OCI-LY1 (cell line): ENCODE measurements around the gene ZNF846.

ENCODE experiments used
- H2AFZ ChIP-seq: fragments of 200-600 bp; sonication (generic), shearing (Covaris generic); 2 replicates; pipeline ENCODE4 v1.6.0; 2014; ENCODE audit warnings: antibody characterized with exemption, mild to moderate bottlenecking, low read length
- H3F3A ChIP-seq: fragments of 200-600 bp; sonication (generic), shearing (Covaris generic); 2 replicates; pipeline ENCODE4 v1.6.0; 2014; ENCODE audit warnings: mild to moderate bottlenecking, antibody characterized with exemption, low read length, moderate library complexity; ENCODE audit not compliant: insufficient read depth
- H3K27ac ChIP-seq: fragments of 200-600 bp; sonication (generic); 2 replicates; pipeline ENCODE4 v1.5.1; 2014; ENCODE audit warnings: low read length, mixed run types, mild to moderate bottlenecking, low read depth; ENCODE audit not compliant: poor library complexity, severe bottlenecking
- H3K27me3 ChIP-seq: fragments of 200-600 bp; sonication (generic); 2 replicates; pipeline ENCODE4 v1.6.0; 2014; ENCODE audit warnings: antibody characterized with exemption, mild to moderate bottlenecking, low read length, moderate library complexity; ENCODE audit not compliant: insufficient read depth
- H3K36me3 ChIP-seq: fragments of 200-600 bp; sonication (generic); 2 replicates; pipeline ENCODE4 v1.6.1; 2014; ENCODE audit warnings: mild to moderate bottlenecking, antibody characterized with exemption, low read length, moderate library complexity, mixed read lengths; ENCODE audit not compliant: insufficient read depth
- H3K4me1 ChIP-seq: fragments of 200-600 bp; sonication (generic); 2 replicates; pipeline ENCODE4 v1.5.1; 2014; ENCODE audit warnings: mild to moderate bottlenecking, low read length, moderate library complexity; ENCODE audit not compliant: insufficient read depth, severe bottlenecking
- H3K4me2 ChIP-seq: fragments of 200-600 bp; sonication (generic), shearing (Covaris generic); 2 replicates; pipeline ENCODE4 v1.6.1; 2014; ENCODE audit warnings: low read length
- H3K4me3 ChIP-seq: fragments of 200-600 bp; sonication (generic); 2 replicates; pipeline ENCODE4 v1.5.1; 2014; ENCODE audit warnings: low read length, low read depth, mild to moderate bottlenecking, mixed read lengths; ENCODE audit not compliant: poor library complexity, severe bottlenecking
- H3K79me2 ChIP-seq: fragments of 200-600 bp; shearing (Covaris generic); 2 replicates; pipeline ENCODE4 v1.6.1; 2016; ENCODE audit warnings: mixed run types, low read length, mixed read lengths; ENCODE audit not compliant: insufficient read depth
- H3K9ac ChIP-seq: fragments of 200-600 bp; sonication (generic), shearing (Covaris generic); 2 replicates; pipeline ENCODE4 v1.6.1; 2014; ENCODE audit warnings: mild to moderate bottlenecking, low read length, mixed read lengths
- H3K9me2 ChIP-seq: fragments of 200-600 bp; sonication (generic), shearing (Covaris generic); 2 replicates; pipeline ENCODE4 v1.6.1; 2014; ENCODE audit warnings: low read depth, mild to moderate bottlenecking, low read length, mixed read lengths
- H3K9me3 ChIP-seq: fragments of 200-600 bp; shearing (Covaris generic); 2 replicates; pipeline ENCODE4 v1.6.1; 2014; ENCODE audit warnings: low read length, mixed read lengths
- H4K20me1 ChIP-seq: fragments of 200-600 bp; sonication (generic), shearing (Covaris generic); 2 replicates; pipeline ENCODE4 v1.6.0; 2016; ENCODE audit warnings: mild to moderate bottlenecking, low read length; ENCODE audit not compliant: insufficient read depth
- EZH2 ChIP-seq: fragments of 200-600 bp; sonication (generic), shearing (Covaris generic); IDR thresholded peaks from 2 replicates; pipeline ENCODE4 v1.8.0; 2017; ENCODE audit warnings: borderline replicate concordance, mixed run types, mild to moderate bottlenecking, antibody characterized with exemption, low read length, moderate library complexity, mixed read lengths
- TF ChIP-seq, protein P1 (sequence below): fragments of 200-600 bp; sonication (generic), shearing (Covaris generic); IDR thresholded peaks from 2 replicates; pipeline ENCODE4 v1.5.1; 2017; ENCODE audit warnings: mild to moderate bottlenecking, antibody characterized with exemption, low read length, moderate library complexity, mixed read lengths

The ZNF846 gene

DNA sequence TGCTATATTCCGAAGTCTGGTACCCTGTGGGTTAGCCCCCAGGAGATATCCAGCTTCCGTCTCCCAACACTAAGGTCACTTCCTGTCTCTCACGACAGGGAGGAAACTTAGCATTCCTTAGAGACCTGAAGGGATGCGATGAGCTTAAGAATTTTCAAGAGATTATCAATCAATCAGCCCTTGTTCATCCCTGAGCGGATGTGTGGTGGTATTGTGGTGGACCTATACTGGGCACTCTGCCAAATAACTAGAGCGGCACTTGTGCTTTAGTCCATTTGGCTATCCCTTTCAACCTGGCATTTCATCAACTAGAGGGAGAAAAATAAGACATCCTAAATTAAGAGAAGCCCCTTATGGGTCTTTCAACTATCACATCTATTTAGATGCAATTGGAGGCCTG lies 62.7 kb downstream of the ZNF846 start:
- Histone ChIP-seq H2AFZ (no peak overlapping the region), H4K20me1 (no peaks in the 10 kb centered on the region), H3K4me1 (no peaks in the 10 kb centered on the region), H3K9me2 (no peaks in the 10 kb centered on the region), H3F3A (no peaks in the 10 kb centered on the region), H3K27ac (no peak overlapping the region), H3K36me3 (no peaks in the 10 kb centered on the region), H3K4me2 (no peak overlapping the region), H3K27me3 (no peaks in the 10 kb centered on the region), H3K9ac (no peak overlapping the region), H3K4me3 (no peak overlapping the region), H3K79me2 (no peaks in the 10 kb centered on the region), H3K9me3 (no peaks in the 10 kb centered on the region; the same call in 1 of the 2 replicates)
- TF ChIP-seq, protein P1, sequence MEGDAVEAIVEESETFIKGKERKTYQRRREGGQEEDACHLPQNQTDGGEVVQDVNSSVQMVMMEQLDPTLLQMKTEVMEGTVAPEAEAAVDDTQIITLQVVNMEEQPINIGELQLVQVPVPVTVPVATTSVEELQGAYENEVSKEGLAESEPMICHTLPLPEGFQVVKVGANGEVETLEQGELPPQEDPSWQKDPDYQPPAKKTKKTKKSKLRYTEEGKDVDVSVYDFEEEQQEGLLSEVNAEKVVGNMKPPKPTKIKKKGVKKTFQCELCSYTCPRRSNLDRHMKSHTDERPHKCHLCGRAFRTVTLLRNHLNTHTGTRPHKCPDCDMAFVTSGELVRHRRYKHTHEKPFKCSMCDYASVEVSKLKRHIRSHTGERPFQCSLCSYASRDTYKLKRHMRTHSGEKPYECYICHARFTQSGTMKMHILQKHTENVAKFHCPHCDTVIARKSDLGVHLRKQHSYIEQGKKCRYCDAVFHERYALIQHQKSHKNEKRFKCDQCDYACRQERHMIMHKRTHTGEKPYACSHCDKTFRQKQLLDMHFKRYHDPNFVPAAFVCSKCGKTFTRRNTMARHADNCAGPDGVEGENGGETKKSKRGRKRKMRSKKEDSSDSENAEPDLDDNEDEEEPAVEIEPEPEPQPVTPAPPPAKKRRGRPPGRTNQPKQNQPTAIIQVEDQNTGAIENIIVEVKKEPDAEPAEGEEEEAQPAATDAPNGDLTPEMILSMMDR, result no peak
- TF ChIP-seq EZH2, result no peak

GRCh38 chr19:9702186-9702585 lies 66.4 kb downstream of the ZNF846 start:
- H3K4me1 ChIP-seq, result no peaks in the 10 kb centered on the region
- TF ChIP-seq EZH2, result no peak
- TF ChIP-seq, protein P1, result no peak
- no peaks in the 10 kb centered on the region for H3K79me2 ChIP-seq
- H3K9ac ChIP-seq, result no peak overlapping the region
- no peak overlapping the region for H3K4me2 ChIP-seq
- H3K36me3 ChIP-seq, result no peaks in the 10 kb centered on the region
- H3F3A ChIP-seq, result no peaks in the 10 kb centered on the region
- no peak overlapping the region for H3K27ac ChIP-seq
- no peaks in the 10 kb centered on the region for H4K20me1 ChIP-seq
- H3K27me3 ChIP-seq, result no peaks in the 10 kb centered on the region
- no peaks in the 10 kb centered on the region for H3K9me2 ChIP-seq
- H3K9me3 ChIP-seq, result no peaks in the 10 kb centered on the region
- no peak overlapping the region for H3K4me3 ChIP-seq
- H2AFZ ChIP-seq, result no peak overlapping the region
